ENCODE measurements around the gene PLA2G5. TPM values are rescaled to one million over a fixed set of nuclear protein-coding genes. Genes with fewer than 3 reads are reported as not detected.

Gene PLA2G5
- total RNA-seq, 1 donor from 2014 or later = not detected

Other genes with a start within 250 kb of the PLA2G5 start
- 8.7 and 10.6 TPM in 2 replicates for gene OTUD3, start 187.8 kb upstream of the PLA2G5 start, total RNA-seq
- not detected in 2 replicates for gene PLA2G2E, start 146.6 kb upstream of the PLA2G5 start, total RNA-seq
- gene PLA2G2A, start 90.6 kb upstream of the PLA2G5 start, total RNA-seq = not detected in 2 replicates
- gene PLA2G2D, start 49.3 kb downstream of the PLA2G5 start, total RNA-seq = not detected in 2 replicates
- 0.23 TPM in 1 of 2 replicates, not detected in the other for gene PLA2G2F, start 69.1 kb downstream of the PLA2G5 start, total RNA-seq
- gene UBXN10, start 115.9 kb downstream of the PLA2G5 start, total RNA-seq = 0.09 and 0.19 TPM in 2 replicates
- not detected in 2 replicates for gene PLA2G2C, start 116.3 kb downstream of the PLA2G5 start, total RNA-seq
- not detected in 2 replicates for gene VWA5B1, start 220.7 kb downstream of the PLA2G5 start, total RNA-seq

Data from astrocyte (in vitro differentiated cells and primary cell).